B cell (primary cell): ENCODE measurements around the gene CACNG4.

Experiments
- EZH2 ChIP-seq: IDR thresholded peaks from 2 replicates; pipeline ENCODE4 v1.6.1; 2012; ENCODE audit warnings: borderline replicate concordance, low read depth, mild to moderate bottlenecking, moderate library complexity, low read length; ENCODE audit not compliant: insufficient read depth, poor library complexity, severe bottlenecking
- TF ChIP-seq, protein P1 (sequence below): fragments of 200-600 bp; IDR thresholded peaks from one replicate; pipeline ENCODE4 v1.8.0; 2022; ENCODE audit warnings: antibody characterized with exemption, mild to moderate bottlenecking

DNA sequence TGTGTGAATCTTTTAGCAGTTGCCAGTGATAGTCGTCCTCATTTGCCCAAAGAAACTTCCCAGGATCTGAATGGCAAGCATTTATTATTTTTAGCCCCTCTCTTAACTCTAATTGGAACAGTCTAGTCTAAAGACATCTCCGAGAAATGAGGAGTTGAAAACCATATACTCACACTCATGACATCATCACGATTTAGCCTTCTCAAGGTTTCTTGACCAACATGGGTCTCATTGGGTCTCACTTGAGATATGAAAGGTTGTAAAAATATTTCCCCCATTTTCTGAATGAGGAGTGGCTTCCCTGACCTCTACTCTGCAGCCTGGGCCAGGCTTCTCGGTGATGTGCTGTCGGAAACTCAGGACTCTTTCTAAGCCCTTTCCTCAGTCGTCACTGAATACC lies 42.8 kb downstream of the CACNG4 start:
- TF ChIP-seq, protein P1, sequence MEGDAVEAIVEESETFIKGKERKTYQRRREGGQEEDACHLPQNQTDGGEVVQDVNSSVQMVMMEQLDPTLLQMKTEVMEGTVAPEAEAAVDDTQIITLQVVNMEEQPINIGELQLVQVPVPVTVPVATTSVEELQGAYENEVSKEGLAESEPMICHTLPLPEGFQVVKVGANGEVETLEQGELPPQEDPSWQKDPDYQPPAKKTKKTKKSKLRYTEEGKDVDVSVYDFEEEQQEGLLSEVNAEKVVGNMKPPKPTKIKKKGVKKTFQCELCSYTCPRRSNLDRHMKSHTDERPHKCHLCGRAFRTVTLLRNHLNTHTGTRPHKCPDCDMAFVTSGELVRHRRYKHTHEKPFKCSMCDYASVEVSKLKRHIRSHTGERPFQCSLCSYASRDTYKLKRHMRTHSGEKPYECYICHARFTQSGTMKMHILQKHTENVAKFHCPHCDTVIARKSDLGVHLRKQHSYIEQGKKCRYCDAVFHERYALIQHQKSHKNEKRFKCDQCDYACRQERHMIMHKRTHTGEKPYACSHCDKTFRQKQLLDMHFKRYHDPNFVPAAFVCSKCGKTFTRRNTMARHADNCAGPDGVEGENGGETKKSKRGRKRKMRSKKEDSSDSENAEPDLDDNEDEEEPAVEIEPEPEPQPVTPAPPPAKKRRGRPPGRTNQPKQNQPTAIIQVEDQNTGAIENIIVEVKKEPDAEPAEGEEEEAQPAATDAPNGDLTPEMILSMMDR, result no peak
- no peak for TF ChIP-seq EZH2
